ENCODE results near the gene CCDC27.
A peak's percentile ranks its signal among the peaks of the same experiment; 100 is the strongest.

The CCDC27 gene

GRCh38 chr1:3762873-3763228 is 10.6 kb downstream of the CCDC27 start:
- DNase-seq (ENCODE audit: low read depth): no peak
- no peak for TF ChIP-seq CTCF (conservative IDR thresholded peaks at IDR 0.05; ENCODE audit: control insufficient read depth, insufficient read depth, low read depth, low read length)
- H3K4me3 ChIP-seq (ENCODE audit: control insufficient read depth, low read depth, low read length): no peak overlapping the region

GRCh38 chr1:3763351-3764125 is 11.3 kb downstream of the CCDC27 start:
- no peak for DNase-seq (ENCODE audit: low read depth)
- no peak for TF ChIP-seq CTCF (conservative IDR thresholded peaks at IDR 0.05; ENCODE audit: control insufficient read depth, insufficient read depth, low read depth, low read length)
- no peak overlapping the region for H3K4me3 ChIP-seq (ENCODE audit: control insufficient read depth, low read depth, low read length)

GRCh38 chr1:3767328-3767925 is 15.2 kb downstream of the CCDC27 start:
- DNase-seq (ENCODE audit: low read depth): no peak
- TF ChIP-seq CTCF (conservative IDR thresholded peaks at IDR 0.05; ENCODE audit: control insufficient read depth, insufficient read depth, low read depth, low read length): no peak
- no peak overlapping the region for H3K4me3 ChIP-seq (ENCODE audit: control insufficient read depth, low read depth, low read length)

- no peak overlapping the region for H3K4me3 ChIP-seq (ENCODE audit: control insufficient read depth, low read depth, low read length)
- DNase-seq (ENCODE audit: low read depth): no peak
- TF ChIP-seq CTCF (conservative IDR thresholded peaks at IDR 0.05; ENCODE audit: control insufficient read depth, insufficient read depth, low read depth, low read length): no peak
These were observed 16.7 kb downstream of the CCDC27 start for GRCh38 chr1:3768811-3769390.

GRCh38 chr1:3770047-3770765 is 18.0 kb downstream of the CCDC27 start:
- DNase-seq (ENCODE audit: low read depth): no peak
- no peak for TF ChIP-seq CTCF (conservative IDR thresholded peaks at IDR 0.05; ENCODE audit: control insufficient read depth, insufficient read depth, low read depth, low read length)
- H3K4me3 ChIP-seq (ENCODE audit: control insufficient read depth, low read depth, low read length): no peak overlapping the region

- DNase-seq (ENCODE audit: low read depth): no peak
- H3K4me3 ChIP-seq (ENCODE audit: control insufficient read depth, low read depth, low read length): peak overlapping the region; percentile 31
- no peak for TF ChIP-seq CTCF (conservative IDR thresholded peaks at IDR 0.05; ENCODE audit: control insufficient read depth, insufficient read depth, low read depth, low read length)
These were observed 19.1 kb downstream of the CCDC27 start for GRCh38 chr1:3771108-3772026.
